GM18868 (cell line): Measurements from ENCODE around the gene SPRR4.

Experiments
- ATAC-seq: cut with Tn5 transposase; IDR thresholded peaks from one replicate; pipeline ENCODE4 v1.9.1; 2021; ENCODE audit warnings: mild to moderate bottlenecking, moderate library complexity; ENCODE audit not compliant: unreplicated experiment

SPRR4 gene, protein sequence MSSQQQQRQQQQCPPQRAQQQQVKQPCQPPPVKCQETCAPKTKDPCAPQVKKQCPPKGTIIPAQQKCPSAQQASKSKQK

DNA sequence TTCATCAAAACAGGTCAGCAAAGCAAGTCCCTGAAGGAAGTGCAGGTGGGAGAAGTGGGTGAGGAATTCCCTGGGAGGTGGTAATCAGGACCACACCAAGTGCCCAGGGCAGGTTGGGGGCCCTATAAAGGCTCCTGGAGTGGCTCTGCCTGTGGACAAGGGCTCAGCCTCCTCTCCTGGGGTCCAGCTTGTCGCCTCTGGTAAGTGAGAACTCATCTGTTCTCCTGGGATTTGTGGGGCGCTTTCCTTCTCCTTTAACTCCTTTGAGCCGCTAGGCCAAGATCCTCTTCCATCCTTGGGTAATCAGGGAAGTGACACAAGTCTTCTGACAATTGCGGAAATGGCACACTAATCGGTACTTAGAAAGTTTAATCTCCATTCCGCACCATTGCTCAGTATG, at the start of gene SPRR4:
Gene SPRR4 (plus strand): TSS at position 154 of the 400 bp plus-strand sequence. CDS start 1,243 bp downstream, outside the sequence.
- no peak for ATAC-seq

DNA sequence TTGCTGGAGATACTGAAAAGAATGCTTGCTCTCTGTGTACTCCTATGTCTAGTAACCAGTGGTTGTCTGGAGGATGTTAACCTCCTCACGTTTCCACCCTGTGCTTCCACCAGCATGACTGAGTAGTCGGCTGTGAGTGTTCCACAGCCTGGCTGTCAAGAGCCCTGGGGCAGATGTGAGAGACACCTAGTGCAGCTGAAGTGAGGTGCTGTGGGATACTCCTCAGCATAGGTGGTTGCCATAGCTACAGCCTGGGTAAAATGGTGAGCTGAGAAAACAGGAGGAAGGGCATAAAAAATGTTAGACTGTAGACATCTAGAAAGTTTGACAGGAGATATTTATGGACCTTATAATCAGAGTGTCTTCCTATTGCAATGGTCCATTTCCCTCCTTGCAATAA, 46.3 kb upstream of the SPRR4 start:
- no peak for ATAC-seq

DNA sequence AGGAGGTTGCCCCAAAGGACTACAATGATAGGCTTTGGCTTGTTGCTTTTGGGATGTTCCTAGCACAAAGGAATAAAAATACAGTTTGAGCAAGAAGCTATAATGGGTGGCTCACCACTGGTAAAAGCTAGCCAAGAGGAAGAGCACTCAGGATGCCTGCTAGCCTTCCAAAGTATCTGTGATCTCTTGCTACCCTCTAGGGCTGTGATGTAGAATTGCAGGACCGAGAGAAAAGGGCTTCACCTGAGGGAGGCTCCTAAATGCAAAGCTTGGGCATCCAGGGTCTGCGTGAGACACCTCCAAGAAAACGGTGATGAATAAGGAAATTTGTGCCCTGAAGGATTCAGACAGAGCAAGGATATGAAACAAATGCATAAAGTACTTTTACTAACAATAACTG, 44.4 kb upstream of the SPRR4 start:
- ATAC-seq: no peak

DNA sequence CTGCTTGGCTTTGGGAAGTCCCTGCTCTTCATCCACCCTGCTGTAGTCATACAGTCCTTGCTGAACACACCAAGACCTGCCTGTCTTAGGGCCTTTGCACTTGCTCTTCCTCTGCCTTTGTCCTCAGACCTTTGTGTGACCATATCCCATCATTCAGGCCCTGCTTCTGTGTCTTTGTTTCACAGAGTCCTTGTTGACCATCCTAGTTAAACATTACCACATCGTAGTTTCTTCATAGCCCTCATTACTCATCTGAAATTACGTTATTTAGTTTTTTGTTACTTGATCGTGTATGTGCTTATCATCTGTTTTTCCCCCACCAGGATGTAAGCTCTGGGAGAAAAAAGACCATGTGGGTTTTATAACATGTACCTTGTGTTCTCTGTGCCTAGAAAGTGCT, 41.8 kb upstream of the SPRR4 start:
- no peak for ATAC-seq

DNA sequence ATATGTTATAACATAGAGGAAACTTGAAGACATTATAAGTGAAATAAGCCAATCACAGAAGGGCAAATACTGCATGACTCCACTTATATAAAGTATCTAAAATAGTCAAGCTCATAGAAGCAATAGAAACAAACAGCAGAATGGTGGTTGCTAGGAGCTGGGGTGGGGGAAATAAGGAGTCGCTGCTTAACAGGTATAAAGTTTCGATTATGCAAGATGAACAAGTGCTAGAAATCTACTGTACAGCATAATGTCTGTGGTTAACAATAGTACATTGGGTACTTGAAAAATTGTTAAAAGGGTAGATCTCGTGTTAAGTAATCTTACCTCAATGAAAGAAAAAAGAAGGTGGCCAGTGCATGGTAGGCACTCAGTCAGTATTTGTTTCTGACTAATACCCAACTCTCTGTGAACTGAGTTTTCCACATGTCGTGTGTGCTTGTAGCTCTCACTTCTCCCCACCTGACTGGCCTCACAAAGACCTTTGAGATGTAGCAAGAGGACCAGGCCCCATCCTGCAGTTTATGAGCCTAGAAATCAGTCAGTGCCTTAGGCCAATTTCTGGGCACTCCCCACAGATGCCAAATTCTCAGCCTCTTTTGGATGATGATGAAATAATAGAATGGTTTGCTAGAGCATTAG, 38.2 kb upstream of the SPRR4 start:
- no peak for ATAC-seq

DNA sequence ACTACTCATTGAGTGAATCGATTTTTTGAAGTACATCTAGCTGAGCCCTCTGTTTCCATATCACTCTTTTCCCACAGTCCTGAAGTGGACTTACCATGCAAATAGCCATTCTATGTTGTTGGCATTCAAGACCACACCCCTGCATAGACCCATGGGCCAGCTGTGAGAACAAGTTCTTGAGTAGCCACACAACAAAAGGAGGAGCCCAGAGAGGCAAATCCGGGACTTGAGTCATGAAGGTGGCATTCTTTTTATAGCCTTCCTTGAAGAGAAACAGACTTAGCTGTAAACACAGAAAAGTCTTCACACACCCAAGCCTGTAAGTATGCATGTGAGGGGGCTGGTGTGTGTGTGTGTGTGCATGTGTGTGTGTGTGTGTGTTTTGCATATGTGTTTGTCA, 37.3 kb upstream of the SPRR4 start:
- ATAC-seq: no peak

DNA sequence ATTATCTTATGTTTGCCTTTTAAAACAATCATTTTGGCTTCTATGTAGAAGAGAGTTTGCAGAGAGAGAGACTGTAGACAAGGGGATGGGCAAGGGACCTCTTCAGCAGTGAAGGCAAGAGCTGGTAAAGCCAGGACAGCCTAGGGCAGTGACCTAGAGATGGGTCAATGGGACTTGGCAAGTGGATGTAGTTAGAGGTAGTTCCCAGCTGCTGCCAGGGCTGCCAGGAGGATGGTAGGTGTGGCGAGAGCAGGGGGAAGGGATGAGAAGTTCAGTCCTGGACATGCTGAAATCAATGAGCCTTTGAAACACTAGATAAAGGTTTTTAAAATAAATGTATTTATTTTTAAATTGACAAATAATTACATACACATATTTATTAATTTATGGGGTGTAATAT, 29.8 kb upstream of the SPRR4 start:
- ATAC-seq: no peak

DNA sequence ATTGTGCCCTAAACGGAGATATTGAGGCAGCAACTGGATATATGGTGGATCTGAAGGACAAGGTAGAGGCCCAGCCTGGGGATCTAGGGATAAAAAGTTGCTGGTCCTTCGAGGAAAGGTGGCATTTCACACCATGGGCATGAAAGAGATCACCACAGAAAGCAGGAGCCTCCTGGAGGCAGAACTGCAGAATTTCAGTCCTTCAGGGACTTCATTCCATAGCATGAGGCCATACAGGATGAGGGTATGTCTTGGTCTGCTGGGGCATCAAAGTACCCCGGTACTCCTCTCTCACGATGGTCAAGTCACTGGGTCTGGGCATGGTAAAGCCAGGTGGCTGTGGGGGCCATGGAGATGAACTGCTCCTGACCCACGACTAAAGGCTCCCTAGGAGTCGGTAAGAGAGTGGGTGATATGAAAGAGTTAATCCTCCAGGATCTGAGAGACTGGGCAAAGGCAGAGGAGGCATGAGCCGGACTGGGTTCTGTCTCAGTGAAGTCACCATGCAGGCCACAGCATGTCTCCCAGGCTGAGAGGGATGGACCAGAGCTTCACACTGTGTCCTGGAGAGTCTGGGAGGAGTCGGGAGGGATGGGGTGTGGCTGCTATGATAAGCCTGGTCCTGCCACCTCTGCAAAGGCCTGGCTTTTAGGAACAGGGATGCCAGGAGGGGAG, 29.3 kb upstream of the SPRR4 start:
- ATAC-seq: no peak

DNA sequence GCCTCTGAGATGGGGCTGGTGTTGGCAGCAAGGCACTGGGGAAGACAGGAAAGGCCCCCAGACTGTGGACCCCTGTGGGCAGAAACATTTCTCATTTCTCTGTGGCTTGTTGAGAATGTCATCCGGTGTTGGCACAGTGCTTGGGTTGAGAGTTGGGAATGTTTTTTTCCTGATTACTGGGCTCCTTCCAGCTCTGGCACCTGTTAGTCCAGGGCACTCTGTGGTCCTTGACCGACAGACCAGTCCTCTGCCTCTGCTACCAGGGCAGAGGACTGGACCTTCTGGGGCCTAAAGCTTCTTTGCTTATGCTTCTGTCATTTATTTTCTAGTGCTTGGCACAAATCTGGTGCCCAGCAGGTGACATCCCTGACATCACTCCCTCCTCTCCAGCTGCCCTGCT, 28.3 kb upstream of the SPRR4 start:
- ATAC-seq: no peak

DNA sequence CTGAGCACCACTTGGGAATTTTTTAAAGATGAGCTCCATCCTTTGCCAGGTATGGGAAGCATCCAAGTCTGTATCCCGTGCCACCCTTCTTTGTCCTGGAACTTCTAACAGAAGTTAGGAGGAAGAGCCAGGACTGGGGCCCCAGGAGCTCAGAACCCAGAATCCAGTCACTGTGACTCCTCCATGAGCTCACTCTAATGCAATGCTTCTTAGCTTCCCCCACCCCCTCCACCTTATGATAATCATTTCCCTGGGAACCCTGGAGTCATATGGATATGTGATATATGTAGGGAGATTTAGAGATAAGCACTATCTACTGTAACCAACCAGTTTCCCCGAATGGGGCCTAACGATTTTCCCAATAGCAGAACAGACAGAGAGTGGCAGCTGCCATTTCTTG, 24.2 kb upstream of the SPRR4 start:
- ATAC-seq: no peak

DNA sequence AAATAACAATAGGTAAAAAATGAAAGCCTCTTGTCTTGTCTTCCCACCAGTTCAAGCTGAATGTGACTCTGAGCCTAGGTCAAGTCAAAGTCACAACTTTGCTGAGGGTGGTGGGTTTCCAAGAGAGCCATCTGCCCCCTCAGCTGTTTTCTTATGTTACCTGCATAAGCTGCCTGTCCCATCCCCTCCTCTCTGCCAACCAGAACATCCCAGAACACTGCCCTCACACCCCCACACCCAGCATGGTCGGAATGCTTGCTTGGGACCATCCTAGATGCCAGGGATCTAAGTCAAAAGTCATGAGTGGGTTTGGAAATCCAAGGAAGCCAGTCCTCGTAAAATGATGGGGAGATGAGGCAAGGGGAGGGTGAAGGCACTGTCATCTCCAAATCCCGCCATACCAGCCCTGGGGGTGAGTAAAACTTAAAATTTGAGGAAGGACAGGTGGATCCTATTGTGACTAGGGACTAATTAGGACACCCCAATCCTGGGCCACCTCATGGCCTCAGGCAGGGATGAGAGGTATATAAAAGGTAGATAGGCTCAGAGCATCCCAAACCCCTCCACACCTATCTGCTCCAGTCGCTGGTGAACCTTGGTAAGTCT, 23.7 kb upstream of the SPRR4 start, which contains the start of gene SPRR5:
Gene SPRR5 (plus strand): TSS at position 556 of the 606 bp plus-strand sequence. CDS start 1,349 bp downstream, outside the sequence.
- no peak for ATAC-seq

DNA sequence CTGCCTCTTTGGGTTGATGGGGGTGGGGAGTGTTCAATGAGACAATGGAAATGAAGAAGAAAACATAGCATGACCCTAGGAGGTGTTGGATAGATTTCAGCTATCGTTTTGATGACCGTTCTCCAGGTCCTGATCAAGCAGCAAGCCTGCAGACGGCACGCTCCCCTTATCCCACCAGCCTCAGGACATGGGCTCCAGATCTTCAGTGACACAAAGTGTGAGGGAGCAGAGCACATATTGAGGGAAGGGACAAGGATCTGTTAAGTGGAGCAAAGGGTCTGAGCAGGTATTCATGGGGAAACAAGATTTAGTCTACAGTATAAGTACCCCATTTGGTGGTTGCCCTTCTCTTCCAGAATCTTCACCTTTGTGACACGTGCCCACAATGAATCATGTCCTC, 18.7 kb upstream of the SPRR4 start:
- ATAC-seq: no peak

DNA sequence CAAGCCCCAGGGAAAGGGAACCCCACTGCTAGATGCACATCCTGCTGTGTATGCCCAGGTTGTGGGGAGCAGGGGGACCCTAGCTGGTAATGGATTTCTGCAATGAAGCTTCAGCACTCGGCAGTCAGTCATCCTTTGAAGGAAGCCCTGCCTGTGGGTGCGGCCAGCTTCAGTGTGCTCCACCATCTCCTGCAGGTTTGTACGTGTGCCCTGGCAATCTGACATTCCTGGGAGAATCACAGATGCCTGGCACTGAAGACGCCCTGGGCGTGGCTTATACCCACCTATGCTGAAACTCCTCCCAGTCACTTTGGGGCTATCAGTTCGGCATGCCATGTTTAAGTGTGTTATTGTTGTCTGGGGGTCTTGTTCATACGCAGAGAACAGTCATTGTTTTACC, 16.7 kb upstream of the SPRR4 start:
- no peak for ATAC-seq

DNA sequence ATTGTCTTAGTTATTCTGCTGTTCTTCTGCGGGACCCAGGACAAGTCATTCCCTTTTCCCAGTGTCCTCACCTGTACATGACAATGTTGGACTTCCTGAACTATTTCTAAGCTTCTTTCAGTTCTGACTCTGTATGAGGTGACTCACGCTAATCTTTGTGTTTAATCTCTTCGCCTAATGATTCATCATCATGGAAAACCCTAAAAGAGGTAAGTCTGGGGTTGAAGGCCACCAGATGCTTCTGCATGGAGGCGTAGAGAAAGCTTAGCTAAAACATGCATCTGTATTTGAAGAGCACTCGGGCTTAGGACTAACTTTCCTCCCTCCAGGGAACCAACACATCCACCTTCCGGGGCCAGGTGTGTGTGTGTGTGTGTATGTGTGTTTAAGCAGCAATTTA, 16.0 kb upstream of the SPRR4 start:
- no peak for ATAC-seq

DNA sequence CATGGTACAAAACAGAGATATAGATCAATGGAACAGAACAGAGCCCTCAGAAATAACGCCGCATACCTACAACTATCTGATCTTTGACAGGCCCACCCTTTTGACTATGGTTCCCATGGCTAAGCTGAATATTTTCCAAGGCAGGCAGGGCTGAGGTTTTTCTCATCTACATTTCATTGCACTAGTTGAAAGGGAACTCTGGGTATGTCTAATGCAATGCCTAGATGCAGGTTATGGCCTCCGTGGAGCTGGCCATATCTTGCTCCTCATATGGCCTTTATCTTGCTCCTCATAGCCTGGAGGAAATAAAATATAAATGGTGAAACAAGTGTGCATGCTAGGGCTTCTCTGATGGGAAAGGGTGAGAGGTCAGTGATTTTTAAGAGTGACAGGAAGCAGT, 12.9 kb upstream of the SPRR4 start:
- no peak for ATAC-seq

DNA sequence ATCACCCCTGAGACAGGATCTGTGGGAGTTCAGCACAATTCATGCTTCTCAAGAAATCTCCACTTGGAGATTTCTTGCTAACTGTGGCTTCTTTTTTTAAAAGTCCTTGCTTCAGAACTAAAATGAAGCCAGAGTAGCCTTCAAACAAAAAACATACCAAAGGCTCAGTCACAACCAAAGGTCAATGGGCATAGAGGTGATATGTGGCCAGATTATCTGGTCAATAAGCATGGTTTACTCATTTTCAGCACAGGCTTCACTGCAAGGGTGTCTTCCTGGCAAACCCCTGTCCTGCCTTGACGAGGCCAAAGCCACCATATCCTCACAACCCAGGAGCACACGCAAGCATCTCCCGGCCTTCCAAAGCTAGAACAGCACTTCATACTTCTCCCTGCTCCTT, 11.2 kb upstream of the SPRR4 start:
- ATAC-seq: no peak

DNA sequence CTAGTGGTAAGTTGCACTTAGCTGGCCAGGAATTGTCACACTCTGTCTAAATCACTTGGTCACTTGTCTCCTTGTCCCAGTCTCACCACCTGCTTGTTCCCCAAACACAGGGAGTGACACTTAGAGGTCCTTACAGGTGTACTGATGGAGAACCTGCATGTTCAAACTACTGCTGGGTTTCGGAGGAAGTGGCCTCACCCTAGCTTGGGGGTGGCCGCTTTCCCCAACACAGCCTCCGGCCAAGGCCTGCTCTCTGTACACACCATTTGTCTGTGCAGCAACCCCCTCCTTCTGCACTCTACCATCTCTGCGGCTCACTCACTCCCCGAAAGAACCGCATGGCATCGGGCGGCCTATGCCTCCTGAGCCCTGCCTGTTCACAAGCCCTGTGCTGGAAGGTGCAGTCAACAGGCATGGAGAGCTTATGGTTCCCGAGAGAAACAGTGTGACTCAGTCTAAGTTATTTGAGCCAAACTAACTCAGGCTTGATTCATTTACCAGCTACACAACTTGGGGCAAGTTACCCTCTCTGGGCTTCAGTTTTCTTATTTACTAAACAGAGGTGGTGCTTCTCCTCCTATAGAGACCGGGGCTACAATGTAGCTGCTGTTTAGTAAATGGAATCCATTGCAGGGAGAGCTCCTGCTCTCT, 10.5 kb upstream of the SPRR4 start:
- no peak for ATAC-seq

DNA sequence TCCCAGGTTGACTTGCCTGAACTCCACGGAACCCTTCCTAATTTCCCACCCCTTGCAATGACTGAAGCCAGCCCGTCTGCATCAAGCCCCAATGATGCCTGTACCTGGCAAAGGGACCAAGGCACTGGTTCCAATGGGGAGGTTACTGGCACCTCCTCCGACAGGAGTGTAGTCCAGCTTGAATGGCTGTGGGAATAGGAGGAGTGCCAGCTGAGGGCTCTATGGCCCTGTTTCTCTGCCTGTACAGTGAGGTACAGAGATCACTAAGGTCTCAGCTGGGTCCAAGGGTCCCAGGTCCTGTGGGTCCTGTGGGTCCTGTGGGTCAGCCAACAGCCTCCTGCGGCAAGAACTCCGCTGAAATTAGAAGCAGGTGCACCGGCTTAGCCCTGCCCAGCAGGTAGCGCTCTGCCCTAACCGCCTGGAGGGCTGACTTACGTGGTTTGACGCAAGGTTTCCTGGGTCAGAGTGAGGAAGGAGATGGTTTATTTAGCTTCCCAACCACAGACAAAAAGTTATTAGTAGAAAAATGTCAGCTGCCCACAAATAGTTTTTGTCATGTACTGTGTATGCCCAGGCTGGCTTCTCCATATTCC, 9.9 kb upstream of the SPRR4 start:
- ATAC-seq: no peak

DNA sequence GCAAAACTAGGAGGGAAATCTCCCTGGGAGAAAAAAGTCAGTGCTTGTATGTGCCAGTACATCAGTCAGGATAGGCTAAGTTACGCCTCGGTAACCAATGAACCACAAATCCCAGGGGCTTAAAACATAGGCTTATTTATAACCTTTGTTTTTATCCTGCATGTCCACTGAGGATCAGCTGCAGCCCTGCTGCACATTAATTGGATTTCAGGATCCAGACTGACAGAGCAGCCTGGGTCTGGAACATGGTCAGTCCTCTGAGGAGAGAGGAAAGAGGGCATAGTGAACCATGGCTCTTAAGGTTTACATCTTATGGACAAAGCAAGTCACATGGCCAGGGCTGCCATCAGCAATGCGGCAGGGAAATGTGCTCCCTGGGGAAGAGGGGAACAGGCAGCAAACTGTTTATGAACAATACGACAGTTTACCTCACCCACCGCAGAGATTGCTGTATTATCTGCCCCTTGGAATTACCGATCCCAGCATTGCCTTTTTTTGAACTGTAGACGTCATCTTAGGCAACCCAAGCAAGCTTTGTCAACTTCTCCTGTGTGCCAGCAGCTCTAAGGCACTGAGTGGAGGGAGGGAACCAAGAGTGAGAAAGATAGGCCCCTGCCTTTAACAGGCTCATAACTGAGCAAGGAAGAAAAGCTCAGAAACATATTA, 9.1 kb upstream of the SPRR4 start:
- ATAC-seq: no peak

DNA sequence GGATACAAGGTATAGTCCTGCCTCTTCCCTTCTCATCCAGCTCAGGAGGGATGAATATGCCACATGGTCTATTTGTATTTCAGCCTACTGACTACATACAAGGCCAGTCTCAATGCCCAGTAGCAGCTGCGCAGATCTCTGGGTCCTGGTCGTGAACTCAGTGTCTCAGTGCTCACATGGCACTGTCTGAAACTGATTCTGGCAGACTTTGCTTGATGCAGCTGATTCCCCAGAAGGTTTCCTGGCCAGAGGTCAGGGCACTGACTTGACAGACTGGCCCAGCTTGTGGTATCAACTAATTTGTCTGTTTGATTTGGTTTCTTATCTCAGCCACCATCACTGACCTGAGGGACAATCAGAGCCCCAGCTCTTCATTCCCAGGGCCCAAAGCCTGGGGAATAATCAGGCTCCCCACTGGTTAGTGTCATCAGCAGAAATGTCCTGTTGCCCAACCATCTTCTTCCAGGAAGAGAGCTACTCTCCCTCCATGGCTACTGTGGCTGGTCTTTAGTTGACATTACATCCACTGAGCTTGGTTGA, 7.5 kb upstream of the SPRR4 start:
- ATAC-seq: no peak
